Fibroblast of pulmonary artery (primary cell): Measurements from ENCODE around the gene RSPH3.
"Not testable (repeated sequence)": the region's sequence is repeated elsewhere in the genome, so short reads cannot be mapped to it uniquely, and the experiment has no call there.

Source experiments
- DNase-seq: peaks from one replicate; pipeline ENCODE4 v3.0.0-alpha.2; 2010; ENCODE audit warnings: low read depth
- H3K4me3 ChIP-seq: replicated peaks from 2 replicates; pipeline ENCODE4 v1.5.1; 2011; ENCODE audit warnings: low read depth, mild to moderate bottlenecking, control low read depth, low read length, moderate library complexity
- CTCF ChIP-seq: IDR thresholded peaks from 2 replicates; pipeline ENCODE4 v1.5.1; 2011; ENCODE audit warnings: mild to moderate bottlenecking, control low read depth, low read length, inconsistent platforms; ENCODE audit errors: missing control alignments

The RSPH3 gene

DNA sequence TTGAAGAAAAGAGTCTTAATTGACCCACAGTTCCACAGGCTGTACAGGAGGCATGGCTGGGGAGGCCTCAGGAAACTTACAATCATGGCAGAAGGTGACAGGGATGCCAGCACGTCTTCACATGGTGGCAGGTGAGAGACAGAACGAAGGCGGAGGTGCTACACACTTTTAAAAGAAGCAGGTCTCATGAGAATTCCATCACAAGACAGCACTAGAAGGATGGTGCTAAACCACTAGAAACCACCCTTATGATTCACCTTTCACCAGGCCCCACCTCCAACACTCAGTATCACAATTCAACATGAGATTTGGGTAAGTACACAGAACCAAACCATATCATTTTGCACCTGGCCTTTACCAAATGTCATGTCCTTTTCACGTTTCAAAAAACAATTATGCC lies 23.9 kb upstream of the RSPH3 start:
- no peak for TF ChIP-seq CTCF
- H3K4me3 ChIP-seq, result no peak overlapping the region
- no peak for DNase-seq

DNA sequence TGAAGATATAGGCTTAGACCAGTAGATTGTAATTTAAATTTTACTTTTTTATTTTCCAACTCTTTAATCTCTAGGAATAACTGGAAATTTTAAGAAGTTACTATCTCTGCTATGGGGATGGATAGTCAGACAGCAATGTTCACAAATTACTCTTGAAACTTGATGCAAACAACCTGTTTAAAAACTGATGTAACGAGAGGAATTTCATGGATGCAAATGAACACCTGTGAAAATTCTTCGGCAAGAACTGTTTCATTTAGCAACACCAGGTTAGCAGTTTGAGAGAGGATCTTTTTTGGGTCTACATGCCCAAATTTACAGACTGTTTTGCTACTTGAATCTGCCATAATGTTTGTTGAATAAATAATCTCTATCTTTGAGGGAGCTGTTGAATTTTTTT lies 20.0 kb upstream of the RSPH3 start:
- H3K4me3 ChIP-seq, result no peak overlapping the region
- DNase-seq, result no peak
- TF ChIP-seq CTCF, result no peak

GRCh38 chr6:159017757-159018559 lies 18.0 kb upstream of the RSPH3 start:
- DNase-seq, result no peak
- TF ChIP-seq CTCF, result no peak
- no peak overlapping the region for H3K4me3 ChIP-seq

DNA sequence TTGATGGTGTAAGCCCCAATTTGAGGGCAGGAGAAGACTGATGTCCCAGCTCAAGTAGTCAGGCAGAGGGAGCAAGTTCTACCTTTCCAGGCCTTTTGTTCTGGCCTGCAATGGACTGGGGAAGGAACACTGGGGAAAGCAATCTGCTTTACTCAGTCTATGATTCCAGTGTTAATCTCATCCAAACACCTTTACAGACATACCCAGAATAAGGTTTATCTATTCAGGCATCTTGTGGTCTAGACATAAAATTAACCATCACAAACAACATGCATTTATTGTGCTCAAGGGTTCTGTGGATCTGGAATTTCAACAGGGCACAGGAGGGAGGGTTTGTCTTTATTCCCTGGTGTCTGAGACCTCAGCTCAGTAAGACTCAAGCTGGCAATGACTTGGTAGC lies 14.4 kb upstream of the RSPH3 start:
- no peak overlapping the region for H3K4me3 ChIP-seq
- no peak for TF ChIP-seq CTCF
- no peak for DNase-seq

DNA sequence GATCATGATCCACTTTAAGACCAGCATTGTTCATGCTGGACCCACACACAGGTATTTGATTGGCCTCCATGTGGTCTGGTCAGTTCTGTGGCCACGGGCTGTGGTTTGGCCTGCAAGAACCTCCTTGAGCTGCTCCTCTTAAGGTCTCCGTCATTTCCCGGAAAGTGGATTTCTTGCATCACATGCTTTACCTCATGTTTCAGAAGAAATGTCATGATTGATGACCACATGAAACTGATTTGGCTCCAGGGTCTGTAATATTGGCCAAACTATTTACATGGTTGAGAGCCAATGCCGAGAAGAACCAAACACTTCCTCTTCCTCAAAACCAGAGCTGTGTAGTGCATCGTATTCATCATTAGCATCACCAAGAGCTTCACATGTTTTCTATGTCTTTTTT lies 13.2 kb upstream of the RSPH3 start:
- TF ChIP-seq CTCF, result no peak
- peak; percentile 29 for DNase-seq
- H3K4me3 ChIP-seq, result no peak overlapping the region

GRCh38 chr6:159012201-159012600 lies 12.2 kb upstream of the RSPH3 start:
- peak; percentile 55 for DNase-seq
- H3K4me3 ChIP-seq, result no peak overlapping the region
- TF ChIP-seq CTCF, result no peak

DNA sequence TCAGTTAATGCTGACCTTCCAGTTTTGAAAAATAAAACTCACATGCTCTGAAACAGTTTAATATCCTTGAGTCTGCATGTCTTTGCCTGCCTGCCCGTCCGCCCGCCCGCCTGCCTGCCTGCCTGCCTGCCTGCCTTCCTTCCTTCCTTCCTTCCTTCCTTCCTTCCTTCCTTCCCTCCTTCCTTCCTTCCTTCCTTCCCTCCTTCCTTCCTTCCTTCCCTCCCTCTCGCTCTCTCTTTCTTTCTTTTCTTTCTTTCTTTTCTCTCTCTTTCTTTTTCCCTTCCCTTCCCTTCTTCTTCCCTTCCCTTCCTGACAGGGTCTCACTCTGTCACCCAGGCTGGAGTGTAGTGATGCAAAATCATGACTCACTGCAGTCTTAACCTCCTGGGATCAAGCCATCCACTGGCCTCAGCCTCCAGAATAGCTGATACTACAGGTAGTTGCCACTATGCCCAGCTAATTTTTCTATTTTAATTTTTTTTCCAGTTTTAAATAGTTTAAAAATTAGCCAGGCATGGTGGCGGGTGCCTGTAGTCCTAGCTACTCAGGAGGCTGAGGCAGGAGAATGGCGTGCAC lies 10.1 kb upstream of the RSPH3 start:
- peak; percentile 8 for DNase-seq
- H3K4me3 ChIP-seq, result not testable (repeated sequence)
